Right lobe of liver (tissue), 6 donors: ENCODE measurements around the gene FOXL2. TPM values are rescaled to one million over a fixed set of nuclear protein-coding genes. Genes with fewer than 3 reads are reported as not detected.

ENCODE experiments used
- ATAC-seq, 4 donors: fragments of 200-7000 bp; cut with Tn5 transposase; one replicate each; pipeline ENCODE4 v1.9.1; 2020; ENCODE audit warnings: mild to moderate bottlenecking in 4 of 4, moderate library complexity in 4 of 4
- DNase-seq, 3 donors: peaks; one replicate each; pipeline ENCODE4 v3.0.0-alpha.2; 2020
- H3K27ac ChIP-seq, 3 donors: fragments of 200-600 bp; one replicate each; pipeline ENCODE4 v1.8.0; 2022
- H3K27me3 ChIP-seq, 2 donors: fragments of 200-600 bp; one replicate each; pipeline ENCODE4 v1.8.0; 2022
- H3K36me3 ChIP-seq, 4 donors: fragments of 200-600 bp; sonication (generic) in 1 of 4; one replicate each; pipeline versions ENCODE4 v1.5.1 to v1.8.0; 2017 to 2022; ENCODE audit warnings: control low read depth in 1 of 4
- H3K4me1 ChIP-seq, 4 donors: fragments of 200-600 bp; sonication (generic) in 1 of 4; one replicate each; pipeline versions ENCODE4 v1.5.1 to v1.8.0; 2017 to 2022; ENCODE audit warnings: control low read depth in 1 of 4
- H3K4me3 ChIP-seq, 3 donors: fragments of 200-600 bp; one replicate each; pipeline ENCODE4 v1.8.0; 2022
- H3K9me3 ChIP-seq, 4 donors: fragments of 200-600 bp; sonication (generic) in 1 of 4; one replicate each; pipeline versions ENCODE4 v1.5.1 to v1.8.0; 2017 to 2022; ENCODE audit warnings: control low read depth in 1 of 4
- CTCF ChIP-seq, 4 donors: fragments of 200-600 bp in 3 of 4; fragments of 450-650 bp in 1 of 4; IDR thresholded peaks; one replicate each; pipeline versions ENCODE4 v1.5.1 to v1.8.0; 2016 to 2022; ENCODE audit warnings: antibody characterized with exemption in 4 of 4, mild to moderate bottlenecking in 2 of 4
- POLR2A ChIP-seq: fragments of 450-650 bp; IDR thresholded peaks from one replicate; pipeline ENCODE4 v1.6.1; 2017; ENCODE audit warnings: antibody characterized with exemption, mild to moderate bottlenecking
- WGBS: methylation state at CpG from one replicate; pipeline ENCODE4 v1.1.6; 2018; ENCODE audit warnings: low coverage, low lambda C conversion rate; ENCODE audit not compliant: insufficient coverage; ENCODE audit errors: missing lambda C conversion rate; 5-methylcytosine and 5-hydroxymethylcytosine counted together
- intact Hi-C, 2 donors: fragments of 100-400 bp; cut with DNase I; formaldehyde crosslinking; loops; one replicate each; pipeline versions ENCODE4 v1.11.2 to v1.14.1; 2022
- total RNA-seq, 6 experiments: library from RNA; depleted of rRNA in 2 of 6; stranded (reverse); fragments of >200 nt in 2 of 6; fragmentation: NEBNext Ultra II Directional in 3 of 6; extraction: Animal tissue kit (Norgen Biotek cat#: 25700) in 3 of 6; gene quantifications; one replicate each; pipeline versions ENCODE4 v1.1.0 to v1.2.4, GENCODE V29; 2016 to 2023
- donor health status: DM: no; HTN: yes; CAD: no.
- donor health status: DM: no; HTN: no; CAD: no.
- donor health status: DM: no; HTN: no; CAD: no.
- donor health status: DM: no; HTN: yes; CAD: no.
- donor health status: DM: no; HTN: yes; CAD: no.

Gene FOXL2
- total RNA-seq, 6 experiments from 2014 or later: not detected

GRCh38 chr3:138907539-138907938, 39.4 kb downstream of the FOXL2 start:
- no peak overlapping the region for H3K27ac ChIP-seq
- ATAC-seq: no peak
- intact Hi-C loops: no loop called here
- H3K36me3 ChIP-seq: no peaks in the 10 kb centered on the region
- no peaks in the 10 kb centered on the region for H3K4me1 ChIP-seq
- no peaks in the 10 kb centered on the region for H3K27me3 ChIP-seq
- DNase-seq: no peak
- H3K9me3 ChIP-seq: no peaks in the 10 kb centered on the region
- TF ChIP-seq CTCF (IDR thresholded peaks at IDR 0.05): no peak
- TF ChIP-seq POLR2A: no peak
- 61% methylated on average over 3 of the region's 3 CpGs for WGBS
- H3K4me3 ChIP-seq: no peak overlapping the region

- Histone ChIP-seq H3K27ac (no peak overlapping the region), H3K4me1 (no peaks in the 10 kb centered on the region), H3K9me3 (no peaks in the 10 kb centered on the region), H3K36me3 (no peaks in the 10 kb centered on the region), H3K4me3 (no peak overlapping the region), H3K27me3 (no peaks in the 10 kb centered on the region)
- TF ChIP-seq POLR2A: no peak
- TF ChIP-seq CTCF (IDR thresholded peaks at IDR 0.05): no peak
- DNase-seq: no peak
- intact Hi-C loops: no loop called here
- ATAC-seq: no peak
- WGBS: 60% methylated on average over 1 of the region's 1 CpG
Measured at GRCh38 chr3:138902171-138902570, 44.8 kb downstream of the FOXL2 start.

GRCh38 chr3:138901567-138901966, 45.4 kb downstream of the FOXL2 start:
- H3K27ac ChIP-seq: no peak overlapping the region
- ATAC-seq: peak in 3 of 4 donors; percentile 18 to 50 (median 39)

GRCh38 chr3:138899351-138899991, 47.5 kb downstream of the FOXL2 start:
- TF ChIP-seq POLR2A (no peak), CTCF (IDR thresholded peaks at IDR 0.05) (no peak)
- Histone ChIP-seq H3K4me3 (no peak overlapping the region), H3K27ac (no peak overlapping the region), H3K27me3 (no peaks in the 10 kb centered on the region), H3K9me3 (no peaks in the 10 kb centered on the region), H3K36me3 (no peaks in the 10 kb centered on the region), H3K4me1 (no peaks in the 10 kb centered on the region)
- 83% methylated on average over 5 of the region's 5 CpGs for WGBS
- DNase-seq: no peak
- intact Hi-C loops: no loop called here
- no peak for ATAC-seq

More at GRCh38 chr3:138901567-138901966, 45.4 kb downstream of the FOXL2 start:
- Histone ChIP-seq H3K9me3 (no peaks in the 10 kb centered on the region), H3K4me3 (no peak overlapping the region), H3K27me3 (no peaks in the 10 kb centered on the region), H3K4me1 (no peaks in the 10 kb centered on the region), H3K36me3 (no peaks in the 10 kb centered on the region)
- intact Hi-C loops: no loop called here
- WGBS: 37% methylated on average over 3 of the region's 8 CpGs
- no peak for DNase-seq
- TF ChIP-seq POLR2A: no peak
- no peak for TF ChIP-seq CTCF (IDR thresholded peaks at IDR 0.05)

GRCh38 chr3:138898708-138899107, 48.2 kb downstream of the FOXL2 start:
- intact Hi-C loops: no loop called here
- Histone ChIP-seq H3K27me3 (no peaks in the 10 kb centered on the region), H3K27ac (no peak overlapping the region), H3K36me3 (no peaks in the 10 kb centered on the region), H3K4me3 (no peak overlapping the region), H3K9me3 (no peaks in the 10 kb centered on the region), H3K4me1 (no peaks in the 10 kb centered on the region)
- ATAC-seq (no peak), DNase-seq (no peak)
- TF ChIP-seq CTCF (IDR thresholded peaks at IDR 0.05): no peak
- TF ChIP-seq POLR2A: no peak
